Activated CD8-positive, alpha-beta T cell treated with anti-CD3 and anti-CD28 coated beads for 36 hours (primary cell): ENCODE results near the gene GATAD2A. TPM values are rescaled to one million over a fixed set of nuclear protein-coding genes. Genes with fewer than 3 reads are reported as not detected.
"Not testable (repeated sequence)": the region's sequence is repeated elsewhere in the genome, so short reads cannot be mapped to it uniquely, and the experiment has no call there.

ENCODE experiments used
- ATAC-seq: fragments of 200-7000 bp; cut with Tn5 transposase; one replicate; pipeline ENCODE4 v1.10.0; 2021; ENCODE audit warnings: mild to moderate bottlenecking, moderate library complexity
- CTCF ChIA-PET: fragments of 350-600 bp; sonication (Branson Sonifier 250); formaldehyde crosslinking; loops from one replicate; lab custom pipeline; 2021; ENCODE audit warnings: antibody characterized with exemption; lab: Charles Lee
- POLR2A ChIA-PET: fragments of 350-600 bp; sonication (Branson Sonifier 250); formaldehyde crosslinking; loops from one replicate; lab custom pipeline; 2021; ENCODE audit warnings: antibody characterized with exemption; lab: Charles Lee
- DNase-seq: peaks from one replicate; pipeline ENCODE4 v3.0.0-alpha.2; 2020
- H3K27ac Mint-ChIP-seq: one replicate; pipeline ENCODE4 v1.8.0; 2021; ENCODE audit warnings: mild to moderate bottlenecking, mixed read lengths
- H3K27me3 Mint-ChIP-seq: one replicate; pipeline ENCODE4 v1.8.0; 2021; ENCODE audit warnings: mixed read lengths
- H3K36me3 Mint-ChIP-seq: one replicate; pipeline ENCODE4 v1.8.0; 2021; ENCODE audit warnings: low read depth, mixed read lengths
- H3K4me1 Mint-ChIP-seq: one replicate; pipeline ENCODE4 v1.8.0; 2021; ENCODE audit warnings: low read depth, mixed read lengths
- H3K4me3 Mint-ChIP-seq: one replicate; pipeline ENCODE4 v1.8.0; 2021; ENCODE audit warnings: mild to moderate bottlenecking, moderate library complexity, mixed read lengths
- H3K9me3 Mint-ChIP-seq: one replicate; pipeline ENCODE4 v1.8.0; 2021; ENCODE audit warnings: mixed read lengths
- intact Hi-C: fragments of 100-400 bp; cut with micrococcal nuclease; formaldehyde crosslinking; loops from one replicate; pipeline ENCODE4 v1.10.0; 2022
- total RNA-seq, 2 experiments: library from RNA; stranded (reverse); gene quantifications; one replicate each; pipeline ENCODE4 v1.2.3, GENCODE V29; 2021
- TF ChIP-seq, protein P1 (sequence below): fragments of 200-600 bp; IDR thresholded peaks from one replicate; pipeline ENCODE4 v1.8.0; 2022; ENCODE audit warnings: antibody characterized with exemption, mild to moderate bottlenecking

The GATAD2A gene
- total RNA-seq, 2 experiments from 2014 or later, result 132 to 136 TPM

- no peak for ATAC-seq
- H3K27me3 Mint-ChIP-seq, result no peaks in the 10 kb centered on the region
- H3K4me3 Mint-ChIP-seq, result no peak overlapping the region
- no peak for DNase-seq
- POLR2A ChIA-PET, result interaction anchor here (0.9 kb wide), 1 partner anchor 19 kb away, joined by 3 read pairs; no protein-coding TSS in a partner anchor
- TF ChIP-seq, protein P1, sequence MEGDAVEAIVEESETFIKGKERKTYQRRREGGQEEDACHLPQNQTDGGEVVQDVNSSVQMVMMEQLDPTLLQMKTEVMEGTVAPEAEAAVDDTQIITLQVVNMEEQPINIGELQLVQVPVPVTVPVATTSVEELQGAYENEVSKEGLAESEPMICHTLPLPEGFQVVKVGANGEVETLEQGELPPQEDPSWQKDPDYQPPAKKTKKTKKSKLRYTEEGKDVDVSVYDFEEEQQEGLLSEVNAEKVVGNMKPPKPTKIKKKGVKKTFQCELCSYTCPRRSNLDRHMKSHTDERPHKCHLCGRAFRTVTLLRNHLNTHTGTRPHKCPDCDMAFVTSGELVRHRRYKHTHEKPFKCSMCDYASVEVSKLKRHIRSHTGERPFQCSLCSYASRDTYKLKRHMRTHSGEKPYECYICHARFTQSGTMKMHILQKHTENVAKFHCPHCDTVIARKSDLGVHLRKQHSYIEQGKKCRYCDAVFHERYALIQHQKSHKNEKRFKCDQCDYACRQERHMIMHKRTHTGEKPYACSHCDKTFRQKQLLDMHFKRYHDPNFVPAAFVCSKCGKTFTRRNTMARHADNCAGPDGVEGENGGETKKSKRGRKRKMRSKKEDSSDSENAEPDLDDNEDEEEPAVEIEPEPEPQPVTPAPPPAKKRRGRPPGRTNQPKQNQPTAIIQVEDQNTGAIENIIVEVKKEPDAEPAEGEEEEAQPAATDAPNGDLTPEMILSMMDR, result no peak
- peaks cover 62% of the 10 kb centered on the region for H3K36me3 Mint-ChIP-seq
- intact Hi-C loops, result no loop called here
- H3K27ac Mint-ChIP-seq, result peak overlapping the region; percentile 4
- peaks cover 47% of the 10 kb centered on the region for H3K4me1 Mint-ChIP-seq
- H3K9me3 Mint-ChIP-seq, result peaks cover 16% of the 10 kb centered on the region
- CTCF ChIA-PET, result interaction anchor here (2.3 kb wide), 1 partner anchor 24 kb away, joined by 8 read pairs; no protein-coding TSS in a partner anchor
Measured at GRCh38 chr19:19466201-19466600, 60.7 kb downstream of the GATAD2A start.

DNA sequence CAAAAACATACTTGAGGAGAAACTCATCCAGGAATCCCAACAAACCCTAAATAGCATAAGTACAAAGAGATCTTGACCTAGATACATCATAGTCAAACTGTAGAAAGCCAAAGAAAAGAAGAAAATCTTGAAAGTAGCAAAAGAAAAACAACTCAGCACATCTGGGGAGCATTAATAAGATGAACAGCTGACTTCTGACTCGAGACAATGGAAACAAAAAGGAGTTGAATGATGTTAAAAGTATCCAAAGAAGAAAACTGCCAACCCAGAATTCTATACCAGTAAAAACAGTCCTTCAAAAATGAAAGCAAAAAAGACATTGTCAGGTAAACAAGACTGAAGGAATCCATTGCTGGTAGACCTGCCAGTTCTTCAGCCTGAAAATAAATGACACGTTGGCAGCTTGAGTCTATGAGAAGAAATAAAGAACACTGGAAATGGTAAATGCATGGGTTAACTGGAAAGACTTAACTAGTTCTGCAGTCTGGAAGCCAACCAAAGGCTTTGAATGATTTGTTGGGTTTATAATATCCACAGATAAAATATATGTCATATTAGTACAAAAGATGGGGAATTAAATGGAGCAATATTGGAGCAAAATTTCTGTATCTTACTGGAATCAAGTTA is 63.1 kb downstream of the GATAD2A start:
- TF ChIP-seq, protein P1, result no peak
- peaks cover 16% of the 10 kb centered on the region for H3K9me3 Mint-ChIP-seq
- H3K27me3 Mint-ChIP-seq, result no peaks in the 10 kb centered on the region
- ATAC-seq, result peak; percentile 47
- H3K4me3 Mint-ChIP-seq, result no peak overlapping the region
- DNase-seq, result no peak
- H3K36me3 Mint-ChIP-seq, result peaks cover 68% of the 10 kb centered on the region
- intact Hi-C loops, result no loop called here
- POLR2A ChIA-PET, result interaction anchor here (1.6 to 2.5 kb wide), 2 partner anchors 9 to 50 kb away, joined by 5 to 7 read pairs; no protein-coding TSS in a partner anchor
- peak overlapping the region; percentile 41 for H3K27ac Mint-ChIP-seq
- CTCF ChIA-PET, result interaction anchor here (1.0 to 1.2 kb wide), 2 partner anchors 21 to 63 kb away, joined by 3 to 4 read pairs; partner anchors contain the start of gene GATAD2A
- H3K4me1 Mint-ChIP-seq, result peaks cover 45% of the 10 kb centered on the region

- ChIA-PET POLR2A (interaction anchor here (0.6 to 1.9 kb wide), 3 partner anchors 10 to 993 kb away, joined by 3 to 6 read pairs (median 3); no protein-coding TSS in a partner anchor), CTCF (no interaction called here)
- no peak overlapping the region for H3K4me3 Mint-ChIP-seq
- ATAC-seq (no peak), DNase-seq (no peak)
- H3K27me3 Mint-ChIP-seq, result no peaks in the 10 kb centered on the region
- H3K9me3 Mint-ChIP-seq, result peaks cover 16% of the 10 kb centered on the region
- H3K36me3 Mint-ChIP-seq, result peaks cover 70% of the 10 kb centered on the region
- TF ChIP-seq, protein P1, result no peak
- intact Hi-C loops, result no loop called here
- H3K27ac Mint-ChIP-seq, result no peak overlapping the region
- H3K4me1 Mint-ChIP-seq, result peaks cover 53% of the 10 kb centered on the region
Measured at GRCh38 chr19:19470579-19470978, 65.1 kb downstream of the GATAD2A start.

DNA sequence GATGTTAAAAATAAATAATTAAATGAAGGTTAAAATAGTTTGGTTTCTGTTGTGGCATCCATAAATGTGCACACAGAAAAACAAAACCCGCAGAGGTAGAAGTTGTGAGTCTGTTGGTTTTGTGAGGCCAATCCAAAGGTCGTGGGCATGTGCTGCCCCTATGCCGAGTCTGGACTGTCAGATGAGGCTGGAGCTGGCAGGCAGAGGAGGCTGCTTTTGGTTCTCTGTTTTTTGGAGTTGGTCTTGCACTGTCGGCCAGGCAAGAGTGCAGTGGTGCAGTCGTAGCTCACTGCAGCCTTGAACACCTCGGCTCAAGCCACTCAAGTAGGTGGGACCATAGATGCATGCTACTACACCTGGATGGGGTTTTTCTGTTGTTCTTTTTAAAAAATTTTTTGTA is 66.2 kb downstream of the GATAD2A start:
- H3K9me3 Mint-ChIP-seq, result peaks cover 16% of the 10 kb centered on the region
- peaks cover 56% of the 10 kb centered on the region for H3K4me1 Mint-ChIP-seq
- no peaks in the 10 kb centered on the region for H3K27me3 Mint-ChIP-seq
- peaks cover 65% of the 10 kb centered on the region for H3K36me3 Mint-ChIP-seq
- TF ChIP-seq, protein P1, result no peak
- intact Hi-C loops, result no loop called here
- H3K4me3 Mint-ChIP-seq, result no peak overlapping the region
- CTCF ChIA-PET, result no interaction called here
- peak overlapping the region; percentile 76 for H3K27ac Mint-ChIP-seq
- no peak for DNase-seq
- POLR2A ChIA-PET, result interaction anchor here (1.9 kb wide), 1 partner anchor 11 kb away, joined by 6 read pairs; no protein-coding TSS in a partner anchor
- no peak for ATAC-seq

DNA sequence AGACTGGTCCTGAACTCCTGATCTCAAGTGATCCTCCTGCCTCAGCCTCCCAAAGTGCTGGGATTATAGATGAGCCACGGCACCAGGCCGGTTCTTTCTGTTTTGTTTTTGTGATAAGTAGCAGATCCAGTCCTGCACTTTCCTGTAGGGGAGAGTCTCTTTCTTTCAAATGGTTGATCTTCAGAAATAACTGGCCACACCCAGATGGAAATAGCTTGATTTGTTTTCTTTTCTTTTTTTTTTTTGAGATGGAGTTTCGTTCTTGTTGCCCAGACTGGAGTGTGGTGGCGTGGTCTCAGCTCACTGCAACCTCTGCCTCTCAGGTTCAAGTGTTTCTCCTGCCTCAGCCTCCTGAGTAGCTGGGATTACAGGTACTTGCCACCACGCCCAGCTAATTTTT is 66.6 kb downstream of the GATAD2A start:
- intact Hi-C loops, DNase-seq, H3K4me3 Mint-ChIP-seq, CTCF ChIA-PET, ATAC-seq, H3K27me3 Mint-ChIP-seq: not testable (repeated sequence)
- Mint-ChIP-seq H3K9me3 (peaks cover 16% of the 10 kb centered on the region), H3K27ac (peak overlapping the region; percentile 76), H3K36me3 (peaks cover 60% of the 10 kb centered on the region), H3K4me1 (peaks cover 59% of the 10 kb centered on the region)
- POLR2A ChIA-PET, result interaction anchor here (0.7 to 1.7 kb wide), 2 partner anchors 9 to 14 kb away, joined by 3 to 8 read pairs; no protein-coding TSS in a partner anchor
